ENCODE data around the gene HDGF.
A peak's percentile ranks its signal among the peaks of the same experiment; 100 is the strongest.

The HDGF gene

GRCh38 chr1:156751451-156751756 lies at the start of gene HDGF:
TSS of gene HDGF (minus strand) at chr1:156751675. CDS start at chr1:156751429, 246 bp downstream.
- no peak for DNase-seq (ENCODE audit: low read depth in 2 of 2)

DNA sequence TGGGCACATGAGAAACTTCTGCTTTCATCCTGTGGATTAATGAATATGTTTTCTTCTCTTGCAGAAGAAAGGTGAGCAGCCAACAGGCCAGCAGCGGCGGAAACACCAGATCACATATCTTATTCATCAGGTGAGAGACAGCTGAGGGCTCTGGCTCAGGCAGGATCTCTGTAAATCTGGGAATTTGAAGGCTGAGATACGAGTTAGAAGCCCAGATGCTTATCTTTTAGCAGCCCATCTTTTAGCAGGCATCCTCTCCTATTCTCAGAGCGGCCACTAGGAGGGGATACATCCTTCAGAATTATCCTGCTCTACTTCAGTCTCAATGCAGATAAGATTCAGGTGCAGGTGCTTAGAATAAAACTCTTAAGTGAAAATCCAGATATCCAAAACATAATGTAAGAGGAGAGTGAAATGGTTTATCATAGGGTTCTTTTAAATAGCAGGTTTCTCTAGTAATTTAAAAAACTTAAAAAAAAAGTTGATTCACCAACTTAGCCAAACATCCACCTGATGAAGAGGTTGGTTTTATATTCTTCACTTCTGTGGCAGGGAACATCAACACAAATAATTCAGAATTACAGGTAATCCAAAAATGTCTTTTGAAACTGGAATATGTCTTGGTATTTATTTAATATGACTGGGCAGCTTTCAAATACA lies 45.9 kb upstream of the HDGF start:
- peak in 1 of 2 donors; percentile 43 for DNase-seq (ENCODE audit: low read depth in 2 of 2)

DNA sequence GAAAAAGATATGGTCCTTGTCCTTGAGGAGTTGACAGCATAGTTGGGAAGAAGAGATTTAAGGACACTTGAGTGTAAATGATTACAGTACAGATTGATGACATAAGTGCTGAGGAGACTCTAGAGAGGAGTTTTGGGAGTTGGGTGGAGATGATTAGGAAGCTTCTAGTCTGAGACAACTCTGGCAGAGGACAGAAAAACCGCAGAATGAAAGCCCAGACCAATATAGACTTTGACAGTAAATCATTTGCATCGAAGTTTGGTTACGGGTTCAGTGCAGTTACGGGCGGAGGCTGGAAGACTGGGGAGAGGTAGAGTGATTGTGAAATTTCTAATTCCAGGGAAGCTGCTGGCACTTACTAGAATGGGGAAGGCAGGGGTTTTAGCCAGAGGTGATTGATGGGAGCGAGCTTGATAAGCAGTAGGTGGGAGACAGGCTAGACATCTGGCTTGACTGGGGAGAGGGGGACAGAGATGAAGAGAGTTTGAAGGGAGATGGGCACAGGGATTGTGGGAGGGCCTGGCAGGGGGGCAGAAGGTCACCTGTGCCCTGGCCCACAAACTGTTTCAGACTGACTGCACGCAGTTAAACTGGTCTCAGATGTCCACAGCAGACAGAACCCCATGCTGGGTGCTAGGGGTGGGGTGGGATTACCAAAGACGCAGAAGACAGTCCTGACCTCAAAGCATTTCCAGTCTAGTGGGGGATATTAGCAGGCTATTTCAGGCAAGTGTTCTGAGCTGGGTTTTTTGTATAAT lies 45.0 kb upstream of the HDGF start:
- no peak for DNase-seq (ENCODE audit: low read depth in 2 of 2)

DNA sequence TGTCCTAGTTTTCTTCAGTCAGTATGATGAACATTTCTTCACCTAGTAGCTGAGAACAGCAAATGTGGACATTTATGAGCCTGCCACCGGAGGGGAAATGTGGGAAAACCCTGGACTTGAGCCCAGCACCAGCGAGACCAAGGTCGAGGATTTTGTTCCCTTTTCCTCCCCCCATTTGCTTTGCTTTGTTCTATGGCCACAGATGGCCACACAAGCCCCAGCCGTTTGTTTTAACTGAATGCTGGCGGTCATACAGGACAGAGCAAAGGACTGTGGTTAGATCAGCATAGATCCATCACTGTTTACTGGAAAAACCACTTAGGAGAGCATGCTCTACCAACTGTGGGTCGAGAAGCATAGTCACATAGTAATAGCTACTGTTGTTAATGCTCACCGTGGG lies 44.3 kb upstream of the HDGF start:
- DNase-seq (ENCODE audit: low read depth in 2 of 2) = no peak

- no peak for DNase-seq (ENCODE audit: low read depth in 2 of 2)
Observed at GRCh38 chr1:156795374-156795733, 43.9 kb upstream of the HDGF start.

DNA sequence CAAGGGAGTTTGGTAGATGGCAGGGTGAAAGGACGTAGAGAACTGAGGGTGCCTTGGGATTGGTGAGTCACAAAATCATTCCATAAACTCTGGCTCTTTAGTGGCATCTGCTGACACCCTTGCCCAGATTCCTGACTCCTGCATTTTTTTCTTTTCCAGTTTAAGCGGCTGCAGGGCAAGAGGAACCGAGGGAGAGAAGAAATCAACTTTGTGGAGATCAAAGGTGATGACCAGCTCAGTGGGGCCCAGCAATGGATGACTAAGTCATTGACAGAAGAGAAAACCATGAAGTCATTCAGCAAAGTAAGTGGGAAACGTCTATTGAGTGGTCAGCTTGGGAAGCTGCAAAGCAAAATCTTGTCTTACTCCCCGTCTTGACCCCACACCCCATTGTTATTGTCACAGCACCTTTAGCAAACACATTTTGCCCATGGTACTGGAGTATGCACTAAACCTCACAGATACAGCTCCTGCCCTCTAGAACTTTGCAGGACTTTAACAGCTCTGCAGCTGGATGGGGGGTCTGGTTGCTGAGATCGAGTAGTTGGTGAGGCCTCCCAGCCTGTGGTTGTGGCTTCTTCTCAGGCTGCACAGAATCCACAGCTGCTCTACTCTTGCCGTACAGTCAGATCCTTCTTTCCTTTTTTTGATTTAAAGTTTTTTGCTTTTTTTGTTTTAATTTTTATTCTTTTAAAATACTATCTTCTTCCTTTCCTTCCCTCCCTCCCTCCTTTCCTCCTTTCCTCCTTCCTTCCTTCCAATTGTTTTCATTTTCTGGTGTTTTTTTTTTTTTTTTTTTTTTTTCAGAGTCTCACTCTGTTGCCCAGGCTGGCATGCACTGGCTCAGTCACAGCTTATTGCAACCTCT lies 43.3 kb upstream of the HDGF start:
- DNase-seq (ENCODE audit: low read depth in 2 of 2) = no peak

GRCh38 chr1:156789621-156790318 lies 38.3 kb upstream of the HDGF start:
- no peak for DNase-seq (ENCODE audit: low read depth in 2 of 2)

DNA sequence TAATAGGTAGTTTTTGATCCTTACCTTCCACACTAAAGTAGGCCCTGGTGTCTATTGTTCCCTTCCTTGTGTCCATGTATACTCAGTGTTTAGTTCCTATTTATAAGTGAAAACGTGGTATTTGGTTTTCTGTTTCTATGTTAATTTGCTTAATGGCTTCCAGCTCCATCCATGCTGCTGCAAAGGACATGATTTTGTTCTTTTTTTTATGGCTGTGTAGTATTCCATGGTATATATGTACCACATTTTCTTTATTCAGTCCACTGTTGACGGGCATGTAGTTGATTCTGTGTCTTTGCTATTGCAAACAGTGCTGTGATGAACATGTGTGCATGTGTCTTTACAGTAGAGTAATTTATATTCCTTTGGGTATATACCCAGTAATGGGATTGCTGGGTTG lies 36.7 kb upstream of the HDGF start:
- no peak for DNase-seq (ENCODE audit: low read depth in 2 of 2)

- DNase-seq (ENCODE audit: low read depth in 2 of 2) = no peak
Observed at GRCh38 chr1:156786640-156787039, 35.2 kb upstream of the HDGF start.

- no peak for DNase-seq (ENCODE audit: low read depth in 2 of 2)
Observed at GRCh38 chr1:156785458-156785857, 34.0 kb upstream of the HDGF start.

- no peak for DNase-seq (ENCODE audit: low read depth in 2 of 2)
Observed at GRCh38 chr1:156781585-156782186, 30.2 kb upstream of the HDGF start.

DNA sequence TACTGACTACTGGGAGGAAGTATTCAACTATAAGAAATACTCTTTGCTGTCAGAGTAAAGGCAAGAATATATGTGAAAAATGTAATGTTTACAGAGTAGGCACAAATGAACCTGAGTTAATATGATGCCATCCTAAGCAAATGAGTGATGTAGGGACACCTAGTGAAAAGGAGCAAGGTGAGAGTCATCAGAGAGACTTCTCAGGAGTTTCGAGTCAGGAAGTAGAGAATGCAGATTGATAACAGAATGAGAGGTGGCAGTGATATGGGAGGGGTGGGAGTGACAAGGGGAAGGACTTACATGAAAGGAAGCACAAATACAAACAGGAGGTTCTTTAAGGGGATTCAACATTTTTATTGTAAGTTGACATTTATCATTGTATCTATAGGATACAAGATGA lies 26.1 kb upstream of the HDGF start:
- DNase-seq (ENCODE audit: low read depth in 2 of 2) = no peak

- DNase-seq (ENCODE audit: low read depth in 2 of 2) = no peak
Observed at GRCh38 chr1:156776942-156777341, 25.5 kb upstream of the HDGF start.

GRCh38 chr1:156775799-156776198 lies 24.3 kb upstream of the HDGF start:
- no peak for DNase-seq (ENCODE audit: low read depth in 2 of 2)

DNA sequence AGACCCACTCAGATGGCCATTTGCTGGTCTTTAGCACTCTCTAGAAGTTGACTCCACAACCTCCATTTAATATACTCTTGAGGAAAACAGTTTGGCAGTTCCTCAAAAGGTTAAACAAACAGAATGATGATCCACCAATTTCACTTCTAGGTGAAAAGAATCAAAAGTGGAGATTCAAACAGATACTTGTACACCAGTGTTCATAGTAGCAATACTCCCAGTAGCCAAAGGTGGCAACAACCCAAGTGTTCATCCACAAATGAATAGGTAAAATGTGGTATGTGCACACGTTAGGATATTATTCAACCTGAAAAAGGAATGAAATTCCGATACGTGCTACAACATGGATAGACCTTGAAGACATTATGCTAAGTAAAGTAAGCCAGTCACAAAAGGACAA lies 22.1 kb upstream of the HDGF start:
- no peak for DNase-seq (ENCODE audit: low read depth in 2 of 2)

DNA sequence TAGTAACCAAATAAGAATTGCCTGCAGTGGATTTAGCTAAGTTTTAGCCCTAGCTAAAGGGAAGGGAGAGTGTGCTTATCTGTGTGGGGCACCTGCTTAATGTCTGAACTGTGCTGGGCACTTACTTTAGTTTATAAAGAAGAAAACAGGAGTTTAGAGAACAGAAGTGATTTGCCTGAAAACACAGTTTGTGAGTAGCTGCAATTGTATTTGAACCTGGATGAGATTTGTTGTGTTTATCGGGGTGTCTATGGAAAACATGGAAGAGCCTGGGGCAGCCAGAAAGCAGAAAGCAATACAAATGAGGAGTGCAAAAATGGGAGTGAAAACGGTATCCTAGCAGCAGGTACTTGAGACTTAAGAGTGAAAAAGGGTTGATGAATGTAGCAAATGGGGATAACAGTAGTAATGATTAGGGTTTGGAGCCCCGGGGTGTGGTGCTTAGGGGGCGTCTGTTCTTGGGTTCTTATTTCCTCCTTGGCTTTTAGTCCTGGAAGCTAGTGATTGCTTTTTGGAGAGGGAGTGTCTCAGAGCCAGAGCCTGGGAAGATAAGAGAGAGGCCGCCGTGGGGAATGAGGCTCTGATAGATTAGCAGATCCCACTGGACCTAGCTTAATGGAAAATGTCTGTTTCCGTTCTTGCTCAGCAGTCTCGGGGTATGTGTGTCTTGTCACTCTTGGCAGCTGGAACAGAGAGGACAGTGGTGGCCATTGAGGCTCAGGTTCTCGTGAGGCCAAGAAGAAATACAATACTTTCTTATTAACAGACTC lies 21.4 kb upstream of the HDGF start:
- no peak for DNase-seq (ENCODE audit: low read depth in 2 of 2)

DNA sequence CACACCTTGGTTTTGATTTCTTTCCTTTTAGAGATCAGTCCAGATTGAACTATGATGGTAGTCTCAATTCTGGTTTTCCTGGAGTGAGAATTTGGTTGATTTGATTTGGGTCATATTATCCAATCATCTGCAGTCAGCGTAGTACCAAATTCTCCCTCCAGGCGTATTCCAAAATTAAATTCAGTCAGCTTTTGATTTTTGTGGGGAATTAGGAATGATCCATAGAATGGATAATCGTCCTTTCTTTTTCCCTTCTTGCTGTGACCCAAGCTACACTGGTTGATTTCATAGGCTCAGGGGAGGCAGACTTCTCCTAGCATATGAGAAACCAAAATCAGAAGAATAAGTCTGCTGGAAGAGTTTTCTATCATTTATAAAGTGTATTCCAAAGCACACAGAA lies 20.7 kb upstream of the HDGF start:
- DNase-seq (ENCODE audit: low read depth in 2 of 2) = no peak

- no peak for DNase-seq (ENCODE audit: low read depth in 2 of 2)
Observed at GRCh38 chr1:156768610-156769295, 17.3 kb upstream of the HDGF start.

DNA sequence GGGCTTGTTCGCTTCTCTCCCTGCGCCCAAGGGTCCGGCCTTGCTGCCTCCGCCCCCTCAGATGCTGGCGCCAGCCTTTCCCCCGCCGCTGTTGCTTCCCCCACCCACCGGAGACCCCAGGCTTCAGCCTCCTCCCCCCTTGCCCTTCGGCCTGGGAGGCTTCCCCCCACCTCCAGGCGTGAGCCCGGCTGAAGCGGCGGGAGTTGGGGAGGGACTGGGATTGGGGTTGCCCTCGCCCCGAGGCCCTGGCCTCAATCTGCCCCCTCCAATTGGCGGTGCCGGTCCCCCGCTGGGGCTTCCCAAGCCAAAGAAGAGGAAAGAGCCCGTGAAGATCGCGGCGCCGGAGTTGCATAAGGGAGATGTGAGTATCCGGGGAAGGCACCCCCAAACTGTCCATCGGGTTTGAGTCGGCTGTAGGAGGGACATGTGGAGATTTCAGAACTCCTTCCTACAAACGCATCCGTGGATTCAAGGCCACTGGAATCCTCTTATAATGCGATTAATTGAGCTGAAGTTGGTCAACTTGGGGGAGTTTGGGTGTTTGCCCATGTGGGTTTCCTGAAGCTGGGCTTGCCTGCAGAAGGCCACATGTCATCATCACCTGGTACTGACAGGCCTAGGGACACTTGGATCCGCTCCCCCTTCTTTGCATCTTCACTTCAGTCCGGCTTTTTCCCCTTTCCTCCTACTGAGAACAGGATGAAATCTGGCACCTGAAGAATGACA lies 16.6 kb upstream of the HDGF start:
- no peak for DNase-seq (ENCODE audit: low read depth in 2 of 2)

All from stimulated activated CD4-positive, alpha-beta T cell treated with anti-CD3 and anti-CD28 coated beads, Interleukin-4, amount 100 ng/mL, for 48 hours (primary cell).